K562 (cell line): Measurements from ENCODE around the gene NEB. TPM values are rescaled to one million over a fixed set of nuclear protein-coding genes. Genes with fewer than 3 reads are reported as not detected.
A peak's percentile ranks its signal among the peaks of the same experiment; 100 is the strongest.

Source experiments
- DPF2 ChIP-seq: fragments of 450-650 bp; IDR thresholded peaks from 2 replicates; pipeline ENCODE4 v1.6.1; 2016
- FOXA3 ChIP-seq, 2 experiments: fragments of 450-650 bp in 1 of 2; sonication (generic) in 1 of 2; formaldehyde crosslinking; IDR thresholded peaks in 1 of 2; conservative IDR thresholded peaks in 1 of 2; 2 replicates each; pipeline versions ENCODE4 v1.4.0 to v1.8.0; 2020 to 2022; ENCODE audit warnings: mild to moderate bottlenecking in 2 of 2, missing genetic modification reagents in 1 of 2
- HNRNPUL1 ChIP-seq: fragments of 200-400 bp; formaldehyde crosslinking; IDR thresholded peaks from 2 replicates; pipeline ENCODE4 v1.6.1; 2017; ENCODE audit warnings: low read length
- LEF1 ChIP-seq: fragments of 450-650 bp; IDR thresholded peaks from 2 replicates; pipeline ENCODE4 v1.6.1; 2016; ENCODE audit warnings: mild to moderate bottlenecking
- NCOR1 ChIP-seq: fragments of 450-650 bp; IDR thresholded peaks from 2 replicates; pipeline ENCODE4 v1.6.1; 2016; ENCODE audit warnings: mild to moderate bottlenecking, moderate library complexity
- NONO ChIP-seq, 2 experiments: fragments of 200-400 bp in 1 of 2; fragments of 450-650 bp in 1 of 2; formaldehyde crosslinking in 1 of 2; IDR thresholded peaks; 2 replicates each; pipeline ENCODE4 v1.6.1; 2017; ENCODE audit warnings: low read depth in 2 of 2, mild to moderate bottlenecking in 2 of 2, moderate library complexity in 2 of 2, low read length in 1 of 2
- PHF8 ChIP-seq: fragments of 200-600 bp; sonication (generic); IDR thresholded peaks from 2 replicates; pipeline ENCODE4 v1.6.1; 2012; ENCODE audit warnings: mixed run types, mild to moderate bottlenecking, inconsistent platforms, low read length, moderate library complexity, borderline replicate concordance
- TRIM24 ChIP-seq, 2 experiments: fragments of 450-650 bp; IDR thresholded peaks; 2 replicates each; pipeline ENCODE4 v1.6.1; 2016
- ZNF354B ChIP-seq: fragments of 250-450 bp; sonication (Bioruptor Pico); IDR thresholded peaks from 2 replicates; pipeline ENCODE4 v1.4.0; 2020
- ZNF778 ChIP-seq: fragments of 450-650 bp; formaldehyde crosslinking; IDR thresholded peaks from 2 replicates; pipeline ENCODE4 v1.4.0; 2020; ENCODE audit warnings: mild to moderate bottlenecking, moderate library complexity
- polyA plus RNA-seq, 8 experiments: library from polyadenylated mRNA; depleted of rRNA in 4 of 8; stranded (reverse) in 5 of 8; unstranded in 3 of 8; fragments of >200 nt; fragmentation: Nextera tagmentation in 2 of 8; fragmentation: Illumina TruSeq in 1 of 8; extraction: Ambion mirVana in 2 of 8; extraction: Trizol in 1 of 8; gene quantifications; 2 replicates each; pipeline versions ENCODE4 v1.2.1 to v1.2.3, GENCODE V29; 2011 to 2014; ENCODE audit warnings: inconsistent platforms in 1 of 8, missing spikeins in 1 of 8
- total RNA-seq, 7 experiments: library from RNA; depleted of rRNA in 6 of 7; stranded (reverse); fragments of >200 nt in 6 of 7; fragmentation: Illumina TruSeq in 2 of 7; extraction: Trizol in 2 of 7; gene quantifications; 2 replicates each; pipeline versions ENCODE4 v1.2.1 to v1.2.3, GENCODE V29; 2011 to 2021; ENCODE audit warnings: low replicate concordance in 1 of 7
- TF ChIP-seq, protein P1 (sequence below): sonication (generic); formaldehyde crosslinking; IDR thresholded peaks from 2 replicates; pipeline ENCODE4 v1.8.0; 2023; ENCODE audit warnings: mild to moderate bottlenecking, missing genetic modification reagents
- TF ChIP-seq, protein P2 (sequence below): sonication (generic); formaldehyde crosslinking; IDR thresholded peaks from 2 replicates; pipeline ENCODE4 v1.8.0; 2022; ENCODE audit warnings: mild to moderate bottlenecking, missing genetic modification reagents
- TF ChIP-seq, protein P3 (sequence below): fragments of 450-650 bp; formaldehyde crosslinking; IDR thresholded peaks from 2 replicates; pipeline ENCODE4 v1.4.0; 2022; ENCODE audit warnings: missing genetic modification characterization
- TF ChIP-seq, protein P4 (sequence below): fragments of 450-650 bp; IDR thresholded peaks from 2 replicates; pipeline ENCODE4 v1.6.1; 2017; ENCODE audit warnings: antibody characterized with exemption, mild to moderate bottlenecking
- TF ChIP-seq, protein P5 (sequence below): fragments of 450-650 bp; IDR thresholded peaks from 2 replicates; pipeline ENCODE4 v1.6.1; 2016

NEB gene
- total and polyA plus RNA-seq, 9 of the 15 experiments (the other 6 are each of a cell fraction or from before 2014, with no cell fraction given) = 1.7 to 3.8 (median 2.9) TPM

DNA sequence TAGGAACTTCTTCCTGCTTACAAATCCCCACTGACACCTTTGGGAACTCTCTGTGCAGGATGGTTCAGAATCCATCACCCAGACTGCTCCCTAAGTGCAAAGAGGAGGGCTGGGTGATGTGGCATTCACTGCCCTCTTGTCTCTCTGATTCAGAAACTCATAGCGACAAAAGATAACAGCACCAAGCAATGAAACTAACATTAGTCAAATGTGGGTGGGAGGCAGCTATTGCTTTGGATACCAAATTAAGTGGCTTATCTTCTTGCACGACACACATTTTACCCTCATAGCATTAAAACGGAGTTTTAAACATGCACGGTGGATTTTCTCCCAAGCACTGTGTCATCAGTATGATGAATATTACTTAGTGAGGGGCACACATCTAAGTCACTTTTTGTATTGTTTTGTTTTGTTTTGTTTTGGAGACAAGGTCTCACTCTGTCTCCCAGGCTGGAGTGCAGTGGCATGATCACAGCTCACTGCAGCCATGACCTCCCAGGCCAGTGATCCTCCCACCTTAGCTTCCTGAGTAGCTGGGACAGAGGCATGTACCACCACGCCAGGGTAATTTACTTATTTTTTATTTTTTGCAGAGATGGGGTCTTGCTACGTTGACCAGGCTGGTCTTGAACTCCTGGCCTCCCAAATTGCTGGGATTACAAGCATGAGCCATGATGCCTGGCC is 40.9 kb upstream of the NEB start (continued):
- TF ChIP-seq FOXA3 (CRISPR knock-in tag; conservative IDR thresholded peaks at IDR 0.05 in 1 of 2, IDR thresholded peaks at IDR 0.05 in 1 of 2) = no peak
- TF ChIP-seq ZNF354B (CRISPR knock-in tag) = no peak
- no peak for TF ChIP-seq NONO (IDR thresholded peaks at IDR 0.05; ENCODE audit: low read depth in 2 of 2, low read length in 1 of 2)
- peak; percentile 43; the same call in 1 of the 2 replicates for TF ChIP-seq DPF2
- TF ChIP-seq TRIM24 (IDR thresholded peaks at IDR 0.05) = 0 out of 4 replicates have a peak, but pooled peaks of 1 of the 2 experiments have one; percentile 22
- no peak for TF ChIP-seq PHF8
- TF ChIP-seq, protein P1, sequence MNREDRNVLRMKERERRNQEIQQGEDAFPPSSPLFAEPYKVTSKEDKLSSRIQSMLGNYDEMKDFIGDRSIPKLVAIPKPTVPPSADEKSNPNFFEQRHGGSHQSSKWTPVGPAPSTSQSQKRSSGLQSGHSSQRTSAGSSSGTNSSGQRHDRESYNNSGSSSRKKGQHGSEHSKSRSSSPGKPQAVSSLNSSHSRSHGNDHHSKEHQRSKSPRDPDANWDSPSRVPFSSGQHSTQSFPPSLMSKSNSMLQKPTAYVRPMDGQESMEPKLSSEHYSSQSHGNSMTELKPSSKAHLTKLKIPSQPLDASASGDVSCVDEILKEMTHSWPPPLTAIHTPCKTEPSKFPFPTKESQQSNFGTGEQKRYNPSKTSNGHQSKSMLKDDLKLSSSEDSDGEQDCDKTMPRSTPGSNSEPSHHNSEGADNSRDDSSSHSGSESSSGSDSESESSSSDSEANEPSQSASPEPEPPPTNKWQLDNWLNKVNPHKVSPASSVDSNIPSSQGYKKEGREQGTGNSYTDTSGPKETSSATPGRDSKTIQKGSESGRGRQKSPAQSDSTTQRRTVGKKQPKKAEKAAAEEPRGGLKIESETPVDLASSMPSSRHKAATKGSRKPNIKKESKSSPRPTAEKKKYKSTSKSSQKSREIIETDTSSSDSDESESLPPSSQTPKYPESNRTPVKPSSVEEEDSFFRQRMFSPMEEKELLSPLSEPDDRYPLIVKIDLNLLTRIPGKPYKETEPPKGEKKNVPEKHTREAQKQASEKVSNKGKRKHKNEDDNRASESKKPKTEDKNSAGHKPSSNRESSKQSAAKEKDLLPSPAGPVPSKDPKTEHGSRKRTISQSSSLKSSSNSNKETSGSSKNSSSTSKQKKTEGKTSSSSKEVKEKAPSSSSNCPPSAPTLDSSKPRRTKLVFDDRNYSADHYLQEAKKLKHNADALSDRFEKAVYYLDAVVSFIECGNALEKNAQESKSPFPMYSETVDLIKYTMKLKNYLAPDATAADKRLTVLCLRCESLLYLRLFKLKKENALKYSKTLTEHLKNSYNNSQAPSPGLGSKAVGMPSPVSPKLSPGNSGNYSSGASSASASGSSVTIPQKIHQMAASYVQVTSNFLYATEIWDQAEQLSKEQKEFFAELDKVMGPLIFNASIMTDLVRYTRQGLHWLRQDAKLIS (CRISPR knock-in tag) = no peak
- TF ChIP-seq, protein P2, sequence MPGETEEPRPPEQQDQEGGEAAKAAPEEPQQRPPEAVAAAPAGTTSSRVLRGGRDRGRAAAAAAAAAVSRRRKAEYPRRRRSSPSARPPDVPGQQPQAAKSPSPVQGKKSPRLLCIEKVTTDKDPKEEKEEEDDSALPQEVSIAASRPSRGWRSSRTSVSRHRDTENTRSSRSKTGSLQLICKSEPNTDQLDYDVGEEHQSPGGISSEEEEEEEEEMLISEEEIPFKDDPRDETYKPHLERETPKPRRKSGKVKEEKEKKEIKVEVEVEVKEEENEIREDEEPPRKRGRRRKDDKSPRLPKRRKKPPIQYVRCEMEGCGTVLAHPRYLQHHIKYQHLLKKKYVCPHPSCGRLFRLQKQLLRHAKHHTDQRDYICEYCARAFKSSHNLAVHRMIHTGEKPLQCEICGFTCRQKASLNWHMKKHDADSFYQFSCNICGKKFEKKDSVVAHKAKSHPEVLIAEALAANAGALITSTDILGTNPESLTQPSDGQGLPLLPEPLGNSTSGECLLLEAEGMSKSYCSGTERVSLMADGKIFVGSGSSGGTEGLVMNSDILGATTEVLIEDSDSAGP = no peak
- TF ChIP-seq, protein P3, sequence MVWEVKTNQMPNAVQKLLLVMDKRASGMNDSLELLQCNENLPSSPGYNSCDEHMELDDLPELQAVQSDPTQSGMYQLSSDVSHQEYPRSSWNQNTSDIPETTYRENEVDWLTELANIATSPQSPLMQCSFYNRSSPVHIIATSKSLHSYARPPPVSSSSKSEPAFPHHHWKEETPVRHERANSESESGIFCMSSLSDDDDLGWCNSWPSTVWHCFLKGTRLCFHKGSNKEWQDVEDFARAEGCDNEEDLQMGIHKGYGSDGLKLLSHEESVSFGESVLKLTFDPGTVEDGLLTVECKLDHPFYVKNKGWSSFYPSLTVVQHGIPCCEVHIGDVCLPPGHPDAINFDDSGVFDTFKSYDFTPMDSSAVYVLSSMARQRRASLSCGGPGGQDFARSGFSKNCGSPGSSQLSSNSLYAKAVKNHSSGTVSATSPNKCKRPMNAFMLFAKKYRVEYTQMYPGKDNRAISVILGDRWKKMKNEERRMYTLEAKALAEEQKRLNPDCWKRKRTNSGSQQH (CRISPR knock-in tag) = no peak
- no peak for TF ChIP-seq ZNF778 (CRISPR knock-in tag)
- no peak for TF ChIP-seq HNRNPUL1
- TF ChIP-seq, protein P4, sequence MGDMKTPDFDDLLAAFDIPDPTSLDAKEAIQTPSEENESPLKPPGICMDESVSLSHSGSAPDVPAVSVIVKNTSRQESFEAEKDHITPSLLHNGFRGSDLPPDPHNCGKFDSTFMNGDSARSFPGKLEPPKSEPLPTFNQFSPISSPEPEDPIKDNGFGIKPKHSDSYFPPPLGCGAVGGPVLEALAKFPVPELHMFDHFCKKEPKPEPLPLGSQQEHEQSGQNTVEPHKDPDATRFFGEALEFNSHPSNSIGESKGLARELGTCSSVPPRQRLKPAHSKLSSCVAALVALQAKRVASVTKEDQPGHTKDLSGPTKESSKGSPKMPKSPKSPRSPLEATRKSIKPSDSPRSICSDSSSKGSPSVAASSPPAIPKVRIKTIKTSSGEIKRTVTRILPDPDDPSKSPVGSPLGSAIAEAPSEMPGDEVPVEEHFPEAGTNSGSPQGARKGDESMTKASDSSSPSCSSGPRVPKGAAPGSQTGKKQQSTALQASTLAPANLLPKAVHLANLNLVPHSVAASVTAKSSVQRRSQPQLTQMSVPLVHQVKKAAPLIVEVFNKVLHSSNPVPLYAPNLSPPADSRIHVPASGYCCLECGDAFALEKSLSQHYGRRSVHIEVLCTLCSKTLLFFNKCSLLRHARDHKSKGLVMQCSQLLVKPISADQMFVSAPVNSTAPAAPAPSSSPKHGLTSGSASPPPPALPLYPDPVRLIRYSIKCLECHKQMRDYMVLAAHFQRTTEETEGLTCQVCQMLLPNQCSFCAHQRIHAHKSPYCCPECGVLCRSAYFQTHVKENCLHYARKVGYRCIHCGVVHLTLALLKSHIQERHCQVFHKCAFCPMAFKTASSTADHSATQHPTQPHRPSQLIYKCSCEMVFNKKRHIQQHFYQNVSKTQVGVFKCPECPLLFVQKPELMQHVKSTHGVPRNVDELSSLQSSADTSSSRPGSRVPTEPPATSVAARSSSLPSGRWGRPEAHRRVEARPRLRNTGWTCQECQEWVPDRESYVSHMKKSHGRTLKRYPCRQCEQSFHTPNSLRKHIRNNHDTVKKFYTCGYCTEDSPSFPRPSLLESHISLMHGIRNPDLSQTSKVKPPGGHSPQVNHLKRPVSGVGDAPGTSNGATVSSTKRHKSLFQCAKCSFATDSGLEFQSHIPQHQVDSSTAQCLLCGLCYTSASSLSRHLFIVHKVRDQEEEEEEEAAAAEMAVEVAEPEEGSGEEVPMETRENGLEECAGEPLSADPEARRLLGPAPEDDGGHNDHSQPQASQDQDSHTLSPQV = 0 out of 2 replicates have a peak, but pooled peaks have one; percentile 34
- no peak for TF ChIP-seq LEF1
- TF ChIP-seq, protein P5, sequence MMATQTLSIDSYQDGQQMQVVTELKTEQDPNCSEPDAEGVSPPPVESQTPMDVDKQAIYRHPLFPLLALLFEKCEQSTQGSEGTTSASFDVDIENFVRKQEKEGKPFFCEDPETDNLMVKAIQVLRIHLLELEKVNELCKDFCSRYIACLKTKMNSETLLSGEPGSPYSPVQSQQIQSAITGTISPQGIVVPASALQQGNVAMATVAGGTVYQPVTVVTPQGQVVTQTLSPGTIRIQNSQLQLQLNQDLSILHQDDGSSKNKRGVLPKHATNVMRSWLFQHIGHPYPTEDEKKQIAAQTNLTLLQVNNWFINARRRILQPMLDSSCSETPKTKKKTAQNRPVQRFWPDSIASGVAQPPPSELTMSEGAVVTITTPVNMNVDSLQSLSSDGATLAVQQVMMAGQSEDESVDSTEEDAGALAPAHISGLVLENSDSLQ = no peak
- peak; percentile 37; the same call in 1 of the 2 replicates for TF ChIP-seq NCOR1
